Smooth muscle cell (in vitro differentiated cells): ENCODE data around the gene MS4A15. TPM values are rescaled to one million over a fixed set of nuclear protein-coding genes. Genes with fewer than 3 reads are reported as not detected.

Experiments
- DNase-seq: peaks from one replicate; lab custom pipeline; 2025; ENCODE audit not compliant: unreplicated experiment; lab: John Stamatoyannopoulos, UW
- H2AFZ ChIP-seq: fragments of 200-600 bp; sonication (generic); 2 replicates; pipeline ENCODE4 v1.6.0; 2016; ENCODE audit warnings: antibody characterized with exemption, low read depth, mild to moderate bottlenecking
- H3F3A ChIP-seq: fragments of 200-600 bp; sonication (generic); 2 replicates; pipeline ENCODE4 v1.6.0; 2017; ENCODE audit warnings: antibody characterized with exemption, low read depth
- H3K27ac ChIP-seq: fragments of 200-600 bp; sonication (generic); 2 replicates; pipeline ENCODE4 v1.5.1; 2016; ENCODE audit warnings: low read depth, mild to moderate bottlenecking
- H3K27me3 ChIP-seq: fragments of 200-600 bp; sonication (generic); 2 replicates; pipeline ENCODE4 v1.6.1; 2016; ENCODE audit warnings: low read depth, mild to moderate bottlenecking
- H3K36me3 ChIP-seq: fragments of 200-600 bp; sonication (generic); 2 replicates; pipeline ENCODE4 v1.5.1; 2016; ENCODE audit warnings: low read depth
- H3K4me1 ChIP-seq: fragments of 200-600 bp; sonication (generic); 2 replicates; pipeline ENCODE4 v1.5.1; 2016; ENCODE audit warnings: low read depth
- H3K4me2 ChIP-seq: fragments of 200-600 bp; sonication (generic); 2 replicates; pipeline ENCODE4 v1.6.0; 2016; ENCODE audit warnings: mild to moderate bottlenecking
- H3K4me3 ChIP-seq: fragments of 200-600 bp; sonication (generic); 2 replicates; pipeline ENCODE4 v1.5.1; 2016; ENCODE audit warnings: mild to moderate bottlenecking
- H3K79me2 ChIP-seq: fragments of 200-600 bp; sonication (generic); 2 replicates; pipeline ENCODE4 v1.6.0; 2016; ENCODE audit warnings: low read depth, mild to moderate bottlenecking
- H3K9ac ChIP-seq: fragments of 200-600 bp; sonication (generic); 2 replicates; pipeline ENCODE4 v1.6.0; 2016; ENCODE audit warnings: low read depth
- H3K9me3 ChIP-seq: fragments of 200-600 bp; sonication (generic); replicated peaks from 2 replicates; pipeline ENCODE4 v1.5.1; 2016; ENCODE audit warnings: low read depth
- H4K20me1 ChIP-seq: fragments of 200-600 bp; sonication (generic); 2 replicates; pipeline ENCODE4 v1.6.0; 2016; ENCODE audit warnings: low read depth
- WGBS: methylation state at CpG from one replicate; pipeline ENCODE4 v1.1.7; 2016; ENCODE audit warnings: low lambda C conversion rate; 5-methylcytosine and 5-hydroxymethylcytosine counted together
- polyA plus RNA-seq: library from polyadenylated mRNA; unstranded; fragments of >200 nt; fragmentation: Nextera tagmentation; extraction: Ambion mirVana; gene quantifications from 2 replicates; pipeline ENCODE4 v1.2.1, GENCODE V29; 2016
- total RNA-seq: library from RNA; depleted of rRNA; stranded (reverse); fragments of >200 nt; gene quantifications from 2 replicates; pipeline ENCODE4 v1.2.3, GENCODE V29; 2014
- TF ChIP-seq, protein P1 (sequence below): fragments of 200-600 bp; sonication (generic); IDR thresholded peaks from 2 replicates; pipeline ENCODE4 v1.5.1; 2017; ENCODE audit warnings: borderline replicate concordance, mild to moderate bottlenecking, antibody characterized with exemption; ENCODE audit not compliant: insufficient read depth, poor library complexity, severe bottlenecking

The MS4A15 gene
- total and polyA plus RNA-seq, 2 experiments from 2014 or later = not detected

DNA sequence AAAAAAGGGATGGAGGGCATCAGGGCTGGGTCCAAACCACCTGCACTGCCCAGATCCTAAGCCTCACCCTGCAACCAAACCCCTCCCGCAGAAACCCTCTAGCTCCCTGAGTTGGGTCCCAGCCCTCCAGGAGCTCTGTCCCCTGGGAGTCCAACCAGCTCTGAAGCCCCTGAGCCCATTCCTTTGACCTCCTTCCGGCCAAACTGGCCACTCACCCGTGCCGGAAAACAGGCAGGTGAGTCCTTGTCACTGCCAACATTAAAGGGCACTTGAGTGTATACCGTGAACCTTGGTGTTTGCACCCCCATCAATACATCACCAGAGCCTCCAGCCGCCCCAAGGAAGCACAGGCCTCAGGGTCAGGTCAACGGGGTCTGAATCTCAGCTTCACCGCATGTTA is 11.5 kb downstream of the MS4A15 start:
- Histone ChIP-seq H3F3A (no peaks in the 10 kb centered on the region), H4K20me1 (no peaks in the 10 kb centered on the region), H3K9me3 (no peaks in the 10 kb centered on the region), H3K9ac (no peak overlapping the region), H3K4me2 (no peak overlapping the region), H3K36me3 (no peaks in the 10 kb centered on the region), H2AFZ (no peak overlapping the region), H3K27me3 (no peaks in the 10 kb centered on the region), H3K4me3 (no peak overlapping the region), H3K4me1 (no peaks in the 10 kb centered on the region), H3K27ac (no peak overlapping the region), H3K79me2 (no peaks in the 10 kb centered on the region)
- no peak for DNase-seq
- 90% methylated on average over 8 of the region's 8 CpGs for WGBS
- TF ChIP-seq, protein P1, sequence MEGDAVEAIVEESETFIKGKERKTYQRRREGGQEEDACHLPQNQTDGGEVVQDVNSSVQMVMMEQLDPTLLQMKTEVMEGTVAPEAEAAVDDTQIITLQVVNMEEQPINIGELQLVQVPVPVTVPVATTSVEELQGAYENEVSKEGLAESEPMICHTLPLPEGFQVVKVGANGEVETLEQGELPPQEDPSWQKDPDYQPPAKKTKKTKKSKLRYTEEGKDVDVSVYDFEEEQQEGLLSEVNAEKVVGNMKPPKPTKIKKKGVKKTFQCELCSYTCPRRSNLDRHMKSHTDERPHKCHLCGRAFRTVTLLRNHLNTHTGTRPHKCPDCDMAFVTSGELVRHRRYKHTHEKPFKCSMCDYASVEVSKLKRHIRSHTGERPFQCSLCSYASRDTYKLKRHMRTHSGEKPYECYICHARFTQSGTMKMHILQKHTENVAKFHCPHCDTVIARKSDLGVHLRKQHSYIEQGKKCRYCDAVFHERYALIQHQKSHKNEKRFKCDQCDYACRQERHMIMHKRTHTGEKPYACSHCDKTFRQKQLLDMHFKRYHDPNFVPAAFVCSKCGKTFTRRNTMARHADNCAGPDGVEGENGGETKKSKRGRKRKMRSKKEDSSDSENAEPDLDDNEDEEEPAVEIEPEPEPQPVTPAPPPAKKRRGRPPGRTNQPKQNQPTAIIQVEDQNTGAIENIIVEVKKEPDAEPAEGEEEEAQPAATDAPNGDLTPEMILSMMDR = no peak

DNA sequence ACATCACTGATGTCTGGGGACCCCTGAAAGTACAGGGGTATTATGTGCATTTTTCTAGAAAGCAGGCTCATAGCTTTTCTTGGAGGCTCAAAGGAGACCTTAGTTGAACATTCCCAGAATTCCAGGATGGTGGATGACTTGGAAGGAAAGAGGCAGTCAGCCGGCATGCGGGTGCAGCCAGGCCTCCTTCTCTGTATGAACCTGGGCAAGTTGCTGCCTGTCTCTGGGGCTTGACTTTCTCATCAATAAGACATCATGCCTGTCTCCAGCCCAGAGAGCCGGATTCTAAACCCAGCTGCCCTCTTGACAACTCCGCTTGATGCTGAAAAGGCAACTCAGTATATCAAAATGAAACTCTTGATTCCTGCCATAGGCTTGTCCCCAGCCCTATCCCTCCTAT is 12.6 kb downstream of the MS4A15 start:
- no peaks in the 10 kb centered on the region for H3K9me3 ChIP-seq
- H3K79me2 ChIP-seq = no peaks in the 10 kb centered on the region
- WGBS = 83% methylated on average over 4 of the region's 4 CpGs
- H2AFZ ChIP-seq = no peak overlapping the region
- no peak for DNase-seq
- no peak overlapping the region for H3K4me2 ChIP-seq
- no peak overlapping the region for H3K4me3 ChIP-seq
- H3K4me1 ChIP-seq = no peaks in the 10 kb centered on the region
- H3K27ac ChIP-seq = no peak overlapping the region
- H3K9ac ChIP-seq = no peak overlapping the region
- TF ChIP-seq, protein P1 = no peak
- no peaks in the 10 kb centered on the region for H3K27me3 ChIP-seq
- no peaks in the 10 kb centered on the region for H4K20me1 ChIP-seq
- H3K36me3 ChIP-seq = no peaks in the 10 kb centered on the region
- H3F3A ChIP-seq = no peaks in the 10 kb centered on the region

DNA sequence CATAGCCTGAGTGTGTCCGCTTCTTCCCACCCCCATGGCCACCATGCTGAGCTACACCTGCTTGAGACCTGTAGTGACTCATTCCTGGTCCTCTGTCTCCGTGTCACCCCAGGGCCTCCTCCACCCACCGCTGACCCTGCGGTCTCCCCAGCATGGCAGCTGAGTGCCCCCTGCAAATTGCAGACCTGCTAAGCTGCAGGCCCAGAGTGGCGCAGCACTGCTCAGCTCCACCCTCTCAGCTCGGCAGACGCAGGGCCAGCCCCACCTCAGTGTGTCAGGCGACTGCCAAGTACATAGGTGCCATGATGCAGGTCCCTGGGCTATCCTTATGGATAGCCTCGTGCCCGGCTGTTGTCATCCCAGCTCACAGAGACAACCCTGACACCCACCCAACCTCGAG is 13.1 kb downstream of the MS4A15 start:
- Histone ChIP-seq H4K20me1 (no peaks in the 10 kb centered on the region), H3K4me1 (no peaks in the 10 kb centered on the region), H3F3A (no peaks in the 10 kb centered on the region), H3K79me2 (no peaks in the 10 kb centered on the region), H3K27ac (no peak overlapping the region), H3K9ac (no peak overlapping the region), H3K27me3 (no peaks in the 10 kb centered on the region), H3K36me3 (no peaks in the 10 kb centered on the region), H2AFZ (no peak overlapping the region), H3K9me3 (no peaks in the 10 kb centered on the region), H3K4me2 (no peak overlapping the region), H3K4me3 (no peak overlapping the region)
- TF ChIP-seq, protein P1 = no peak
- DNase-seq = no peak
- 85% methylated on average over 11 of the region's 11 CpGs for WGBS

DNA sequence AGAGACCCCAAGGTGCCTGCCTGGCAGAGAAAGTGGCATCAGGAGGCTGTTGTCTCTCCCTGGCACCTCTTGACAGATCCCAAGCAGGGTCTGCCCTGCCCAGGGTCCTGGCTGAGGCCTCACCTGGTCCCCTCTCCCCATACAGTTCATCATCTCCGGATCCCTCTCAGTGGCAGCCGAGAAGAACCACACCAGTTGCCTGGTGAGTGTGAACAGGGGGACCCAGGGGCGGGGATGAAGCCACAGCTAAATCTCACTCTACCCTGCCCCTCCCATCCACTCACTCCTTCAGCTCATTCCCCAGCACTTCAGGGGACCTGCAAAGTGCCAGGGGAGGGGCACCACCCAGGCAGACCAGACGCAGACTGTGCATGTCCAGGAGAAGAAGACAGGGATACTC is 14.5 kb downstream of the MS4A15 start:
- no peaks in the 10 kb centered on the region for H3F3A ChIP-seq
- no peak overlapping the region for H3K4me3 ChIP-seq
- no peak overlapping the region for H2AFZ ChIP-seq
- no peak overlapping the region for H3K4me2 ChIP-seq
- no peak overlapping the region for H3K9ac ChIP-seq
- no peaks in the 10 kb centered on the region for H3K79me2 ChIP-seq
- no peak overlapping the region for H3K27ac ChIP-seq
- no peaks in the 10 kb centered on the region for H3K27me3 ChIP-seq
- no peaks in the 10 kb centered on the region for H3K4me1 ChIP-seq
- DNase-seq = no peak
- TF ChIP-seq, protein P1 = no peak
- 90% methylated on average over 4 of the region's 4 CpGs for WGBS
- no peaks in the 10 kb centered on the region for H3K9me3 ChIP-seq
- no peaks in the 10 kb centered on the region for H3K36me3 ChIP-seq
- no peaks in the 10 kb centered on the region for H4K20me1 ChIP-seq
